GM12878 (cell line): ENCODE measurements around the gene SCNN1G. TPM values are rescaled to one million over a fixed set of nuclear protein-coding genes. Genes with fewer than 3 reads are reported as not detected.

Experiments
- ATAC-seq: fragments of 200-7000 bp; cut with Tn5 transposase; 3 replicates; pipeline ENCODE4 v1.9.1; 2020; ENCODE audit warnings: mild to moderate bottlenecking, moderate library complexity
- Bru-seq: library from RNA; stranded (reverse); fragments of 400-500 nt; gene quantifications from one replicate; lab custom pipeline; 2021; lab: Mats Ljungman, UMichigan
- BruChase-seq, 2 experiments: library from RNA; stranded (reverse); fragments of 400-500 nt; gene quantifications; one replicate each; lab custom pipeline; 2021; lab: Mats Ljungman, UMichigan
- BruUV-seq: library from RNA; stranded (reverse); fragments of 400-500 nt; replicated peaks from 2 replicates; lab custom pipeline; 2021; lab: Mats Ljungman, UMichigan
- CTCF ChIA-PET: fragments of 300-600 bp; sonication (Branson Sonifier 250); formaldehyde crosslinking; extraction: SDS; loops from one replicate; lab custom pipeline; 2021; ENCODE audit warnings: inconsistent platforms; lab: Yijun Ruan, JAX
- POLR2A ChIA-PET: fragments of 350-600 bp; formaldehyde crosslinking; extraction: SDS; loops from one replicate; lab custom pipeline; 2021; ENCODE audit warnings: inconsistent platforms; lab: Charles Lee
- RAD21 ChIA-PET: fragments of 300-600 bp; sonication (Branson Sonifier 250); formaldehyde crosslinking; loops from one replicate; lab custom pipeline; 2023; ENCODE audit warnings: antibody characterized with exemption; ENCODE audit not compliant: unreplicated experiment; lab: Charles Lee
- SMC1A ChIA-PET: fragments of 300-600 bp; sonication (Branson Sonifier 250); formaldehyde crosslinking; loops from one replicate; lab custom pipeline; 2023; ENCODE audit not compliant: unreplicated experiment, uncharacterized antibody; lab: Charles Lee
- DNase-seq: peaks from one replicate; pipeline ENCODE4 v3.0.0-alpha.2; 2011; ENCODE audit warnings: low read depth, low spot score
- FAIRE-seq: peaks from 3 replicates; lab custom pipeline; 2011; peaks lifted over from hg19 to GRCh38; lab: Jason Lieb, UNC
- H2AFZ ChIP-seq: 2 replicates; pipeline ENCODE4 v1.6.0; 2011; ENCODE audit warnings: low read depth, low read length, control low read depth; ENCODE audit not compliant: control insufficient read depth
- H3K27ac ChIP-seq: 2 replicates; pipeline ENCODE4 v1.5.1; 2011; ENCODE audit warnings: control low read depth; ENCODE audit not compliant: control insufficient read depth, insufficient read depth
- H3K27me3 ChIP-seq, 2 experiments: replicated peaks in 1 of 2; 2 replicates each; pipeline versions ENCODE4 v1.6.0 to v1.6.1; 2011; ENCODE audit warnings: low read length in 1 of 2; ENCODE audit not compliant: control insufficient read depth in 2 of 2, insufficient read depth in 2 of 2
- H3K36me3 ChIP-seq, 2 experiments: 2 replicates each; pipeline ENCODE4 v1.5.1; 2011; ENCODE audit warnings: low read length in 1 of 2; ENCODE audit not compliant: control insufficient read depth in 2 of 2, insufficient read depth in 2 of 2
- H3K4me1 ChIP-seq: 2 replicates; pipeline ENCODE4 v1.6.1; 2011; ENCODE audit warnings: mild to moderate bottlenecking, low read length, moderate library complexity, mixed read lengths; ENCODE audit not compliant: control insufficient read depth, insufficient read depth
- H3K4me2 ChIP-seq: 2 replicates; pipeline ENCODE4 v1.6.0; 2011; ENCODE audit warnings: control low read depth; ENCODE audit not compliant: control insufficient read depth, insufficient read depth
- H3K4me3 ChIP-seq: fragments of 200-600 bp; sonication (generic); 2 replicates; pipeline ENCODE4 v1.5.1; 2016
- H3K79me2 ChIP-seq: 2 replicates; pipeline ENCODE4 v1.6.0; 2011; ENCODE audit warnings: low read length; ENCODE audit not compliant: control insufficient read depth, insufficient read depth
- H3K9ac ChIP-seq: 2 replicates; pipeline ENCODE4 v1.8.0; 2011; ENCODE audit warnings: low read length, control low read depth, mixed read lengths; ENCODE audit not compliant: control insufficient read depth, insufficient read depth
- H3K9me3 ChIP-seq: replicated peaks from 3 replicates; pipeline ENCODE4 v1.5.1; 2011; ENCODE audit warnings: mild to moderate bottlenecking, low read length; ENCODE audit not compliant: control insufficient read depth, insufficient read depth
- H4K20me1 ChIP-seq: 2 replicates; pipeline ENCODE4 v1.6.0; 2011; ENCODE audit not compliant: control insufficient read depth, insufficient read depth
- GABPA ChIP-seq: IDR thresholded peaks from 2 replicates; pipeline ENCODE4 v1.6.1; 2014; ENCODE audit warnings: antibody characterized with exemption, low read depth, mild to moderate bottlenecking, inconsistent platforms
- MEF2B ChIP-seq: fragments of 450-650 bp; IDR thresholded peaks from 2 replicates; pipeline ENCODE4 v1.6.1; 2018; ENCODE audit warnings: mild to moderate bottlenecking, moderate library complexity; ENCODE audit not compliant: partially characterized antibody, poor library complexity, severe bottlenecking
- whole genome bisulfite sequencing: methylation state at CpG from one replicate; pipeline ENCODE4 v1.1.6; 2016; ENCODE audit warnings: low lambda C conversion rate; ENCODE audit not compliant: insufficient replicate concordance, insufficient coverage; ENCODE audit errors: missing lambda C conversion rate; 5-methylcytosine and 5-hydroxymethylcytosine counted together
- in situ Hi-C: fragments of 300-500 bp; cut with MboI; formaldehyde crosslinking; loops from 9 replicates; pipeline ENCODE4 v1.14.3; 2018; ENCODE audit warnings: mixed read lengths
- intact Hi-C: fragments of 100-400 bp; cut with micrococcal nuclease; formaldehyde crosslinking; loops from one replicate; pipeline ENCODE4 v1.14.2; 2022; ENCODE audit not compliant: unreplicated experiment
- long read RNA-seq, 2 experiments: library from polyadenylated mRNA; unstranded; transcript quantifications; one replicate each; pipeline ENCODE4 v2.0.0, GENCODE V29; 2019 to 2020
- polyA minus RNA-seq, 3 experiments: library from RNA; depleted of rRNA, polyadenylated mRNA; stranded (reverse); fragments of >200 nt; gene quantifications; 2 replicates each; pipeline ENCODE4 v1.2.3, GENCODE V29; 2011
- polyA plus RNA-seq, 11 experiments: library from polyadenylated mRNA; depleted of rRNA in 4 of 11; unstranded in 6 of 11; stranded (reverse) in 5 of 11; fragments of >200 nt; fragmentation: Nextera tagmentation in 4 of 11; fragmentation: Illumina TruSeq in 1 of 11; extraction: Ambion mirVana in 4 of 11; extraction: Trizol in 1 of 11; gene quantifications; 1 replicate in 1 of 11; 2 replicates in 10 of 11; pipeline versions ENCODE4 v1.2.1 to v1.2.3, GENCODE V29; 2011 to 2016; ENCODE audit warnings: inconsistent platforms in 2 of 11, missing spikeins in 2 of 11, low read depth in 1 of 11
- total RNA-seq, 4 experiments: library from RNA; depleted of rRNA in 3 of 4; stranded (reverse); fragments of >200 nt in 3 of 4; fragmentation: Illumina TruSeq in 1 of 4; extraction: Trizol in 1 of 4; gene quantifications; 2 replicates each; pipeline versions ENCODE4 v1.2.1 to v1.2.3, GENCODE V29; 2013 to 2021

Gene SCNN1G, protein sequence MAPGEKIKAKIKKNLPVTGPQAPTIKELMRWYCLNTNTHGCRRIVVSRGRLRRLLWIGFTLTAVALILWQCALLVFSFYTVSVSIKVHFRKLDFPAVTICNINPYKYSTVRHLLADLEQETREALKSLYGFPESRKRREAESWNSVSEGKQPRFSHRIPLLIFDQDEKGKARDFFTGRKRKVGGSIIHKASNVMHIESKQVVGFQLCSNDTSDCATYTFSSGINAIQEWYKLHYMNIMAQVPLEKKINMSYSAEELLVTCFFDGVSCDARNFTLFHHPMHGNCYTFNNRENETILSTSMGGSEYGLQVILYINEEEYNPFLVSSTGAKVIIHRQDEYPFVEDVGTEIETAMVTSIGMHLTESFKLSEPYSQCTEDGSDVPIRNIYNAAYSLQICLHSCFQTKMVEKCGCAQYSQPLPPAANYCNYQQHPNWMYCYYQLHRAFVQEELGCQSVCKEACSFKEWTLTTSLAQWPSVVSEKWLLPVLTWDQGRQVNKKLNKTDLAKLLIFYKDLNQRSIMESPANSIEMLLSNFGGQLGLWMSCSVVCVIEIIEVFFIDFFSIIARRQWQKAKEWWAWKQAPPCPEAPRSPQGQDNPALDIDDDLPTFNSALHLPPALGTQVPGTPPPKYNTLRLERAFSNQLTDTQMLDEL
- total RNA-seq (2013; cell fraction: nucleolus; rRNA removed), result 0.22 and 0.23 TPM in 2 replicates
- total RNA-seq (2014; rRNA removed) (0.05 TPM in 1 of 2 replicates, not detected in the other), total RNA-seq (2014; rRNA removed; fragmentation: Illumina TruSeq; extraction: Trizol) (0.04 TPM in 1 of 2 replicates, not detected in the other), total RNA-seq (2021) (0.08 TPM in 1 of 2 replicates, not detected in the other), polyA plus RNA-seq (2011; rRNA removed) (0.32 and 0.86 TPM in 2 replicates), polyA plus RNA-seq (2014; fragmentation: Illumina TruSeq; extraction: Trizol) (0.09 TPM in 1 of 2 replicates, not detected in the other), polyA plus RNA-seq (2014; fragmentation: Nextera tagmentation; extraction: Ambion mirVana) (under 1 TPM in 1 of 2 experiments, not detected in 1; 0.05 TPM), polyA plus RNA-seq (2014; rRNA removed) (not detected in 2 replicates), polyA plus RNA-seq (2016; fragmentation: Nextera tagmentation; extraction: Ambion mirVana) (not detected), polyA minus RNA-seq (2011; rRNA and poly(A)+ RNA removed) (0.59 and 0.98 TPM in 2 replicates), Bru-seq, nascent RNA (percentile 16 among the genes with signal in this experiment), BruChase-seq, experiment 1, labeled RNA remaining after a 6-hour chase (percentile 10 among the genes with signal in this experiment), BruChase-seq, experiment 2, labeled RNA remaining after a 2-hour chase (percentile 18 among the genes with signal in this experiment)
- polyA plus RNA-seq (2011; ENCODE audit: low read depth), result 0.07 TPM
- polyA plus RNA-seq (2011; cell fraction: cytosol; rRNA removed), result 0.57 and 1.1 TPM in 2 replicates
- 0.69 and 0.79 TPM in 2 replicates for polyA plus RNA-seq (2011; cell fraction: nucleus; rRNA removed)
- 0.07 TPM in 1 of 2 replicates, not detected in the other for polyA plus RNA-seq (2012)
- 0.27 and 0.31 TPM in 2 replicates for polyA minus RNA-seq (2011; cell fraction: cytosol; rRNA and poly(A)+ RNA removed)
- 0.48 and 0.77 TPM in 2 replicates for polyA minus RNA-seq (2011; cell fraction: nucleus; rRNA and poly(A)+ RNA removed)
- long read RNA-seq, experiment 1, partial matches to known transcripts, result 0 of 2 reads
- long read RNA-seq, experiment 1, other reads (novel, unspliced or antisense), result 0 of 2 reads
- long read RNA-seq, experiment 2, result 0 reads

DNA sequence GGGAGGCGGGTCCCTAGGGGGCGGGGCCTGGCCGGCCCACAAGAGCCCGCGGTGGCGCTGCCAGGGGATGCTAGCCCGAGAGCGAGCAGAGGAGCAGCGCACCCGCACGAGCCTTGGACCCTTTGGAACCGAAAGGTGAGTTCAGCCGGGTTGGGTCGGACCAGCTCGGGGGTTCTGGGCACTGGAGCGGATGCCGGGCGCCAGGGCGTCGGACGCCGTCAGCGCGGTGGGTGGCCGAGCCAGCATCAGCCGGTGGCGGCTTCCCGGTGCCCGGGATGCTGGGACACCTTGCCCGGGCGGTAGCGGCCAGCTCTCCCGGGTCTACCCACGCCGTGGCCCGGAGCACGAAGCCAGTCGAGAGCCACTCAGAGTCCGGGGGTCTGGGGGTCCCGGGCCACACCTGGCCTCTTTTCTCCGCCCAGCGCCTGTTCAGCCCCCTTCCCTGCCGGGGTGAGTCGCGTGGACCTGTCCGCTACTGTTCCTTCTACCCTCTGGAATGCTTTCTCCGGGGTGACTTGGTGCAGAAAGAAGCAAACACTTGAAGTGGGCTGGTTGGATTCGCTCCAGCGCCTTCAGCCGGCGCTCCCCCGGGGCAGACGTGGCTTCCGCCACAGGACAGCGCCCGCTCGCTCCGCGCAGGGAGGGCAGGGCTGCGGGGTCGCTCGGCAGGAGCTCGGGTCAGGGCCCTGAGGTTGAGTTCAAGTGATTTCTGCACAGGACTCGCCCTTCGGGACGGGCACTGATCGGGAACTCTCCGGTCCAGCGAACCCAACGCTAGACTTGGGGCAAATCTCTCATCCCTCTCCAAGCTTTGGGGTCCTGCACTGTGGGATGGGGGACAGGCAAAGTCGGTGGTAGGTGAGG lies at the start of gene SCNN1G:
Gene SCNN1G, plus strand, starts transcription at position 67 of the 864 bp plus-strand sequence. CDS start 3,527 bp downstream, outside the sequence.
- no peak within 1 kb of the TSS for H3K27ac ChIP-seq
- ChIA-PET CTCF (interaction anchor here (0.7 to 13.5 kb wide), 14 partner anchors 9 to 388 kb away, joined by 3 to 470 read pairs (median 4); partner anchors contain the start of genes EARS2, SCNN1B and UBFD1), RAD21 (interaction anchor here (1.0 to 8.9 kb wide), 4 partner anchors 86 to 252 kb away, joined by 3 to 159 read pairs (median 4); no protein-coding TSS in a partner anchor), SMC1A (interaction anchor here (0.7 to 9.7 kb wide), 11 partner anchors 18 to 373 kb away, joined by 3 to 189 read pairs (median 3); partner anchors contain the start of gene SCNN1B), POLR2A (interaction anchor here (1.3 kb wide), 1 partner anchor 255 kb away, joined by 3 read pairs; no protein-coding TSS in a partner anchor)
- no TSS peak for BruUV-seq
- no peaks in the 10 kb centered on the region for H3K79me2 ChIP-seq
- peak; percentile 63 for ATAC-seq
- intact Hi-C loops, result loop anchor here (1.0 to 5.0 kb wide), 3 partner anchors 109 to 251 kb away; no protein-coding TSS in a partner anchor
- H3K9me3 ChIP-seq, result no peaks in the 10 kb centered on the region
- H3K27me3 ChIP-seq, result peaks cover 3 to 7% of the 10 kb centered on the region in 2 experiments; a peak in 3 of 4 replicates
- TF ChIP-seq GABPA (no peak), MEF2B (peak; percentile 9)
- no peak for FAIRE-seq
- in situ Hi-C loops, result no loop called here
- no peak within 1 kb of the TSS for H3K9ac ChIP-seq
- no peak within 1 kb of the TSS for H3K4me3 ChIP-seq
- DNase-seq, result no peak
- under 1% methylated on average over 62 of the region's 71 CpGs for WGBS
- H2AFZ ChIP-seq, result peak within 1 kb of the TSS; percentile 47; the same call in 1 of the 2 replicates
- H3K4me2 ChIP-seq, result peak within 1 kb of the TSS; percentile 84
- H3K36me3 ChIP-seq, result no peaks in the 10 kb centered on the region
- peaks cover 7% of the 10 kb centered on the region for H3K4me1 ChIP-seq
- H4K20me1 ChIP-seq, result no peaks in the 10 kb centered on the region; the same call in 1 of the 2 replicates
